AG08396 (cell line): ENCODE measurements around the gene KANSL2.
A peak's percentile ranks its signal among the peaks of the same experiment; 100 is the strongest.
"Not testable (repeated sequence)": the region's sequence is repeated elsewhere in the genome, so short reads cannot be mapped to it uniquely, and the experiment has no call there.

Source experiments
- DNase-seq: peaks from one replicate; pipeline ENCODE4 v3.0.0; 2012; ENCODE audit warnings: low spot score, mixed read lengths

KANSL2 gene

GRCh38 chr12:48681710-48682532 is at the start of gene KANSL2:
Gene KANSL2, minus strand, starts transcription at chr12:48682238. Its CDS starts 606 bp downstream, at chr12:48681632.
- peak; percentile 98 for DNase-seq

GRCh38 chr12:48728807-48729206 is 46.8 kb upstream of the KANSL2 start:
- no peak for DNase-seq

- not testable (repeated sequence) for DNase-seq
These were observed 38.7 kb upstream of the KANSL2 start for GRCh38 chr12:48720737-48721136.

GRCh38 chr12:48720171-48720570 is 38.1 kb upstream of the KANSL2 start:
- DNase-seq, result not testable (repeated sequence)

- DNase-seq, result not testable (repeated sequence)
These were observed 37.0 kb upstream of the KANSL2 start for GRCh38 chr12:48719002-48719401.

GRCh38 chr12:48717252-48717695 is 35.2 kb upstream of the KANSL2 start:
- no peak for DNase-seq

GRCh38 chr12:48716493-48717251 is 34.6 kb upstream of the KANSL2 start, which contains the start of gene CCNT1:
Gene CCNT1, minus strand, starts transcription at chr12:48716707. Its CDS starts 32 bp downstream, at chr12:48716675.
- peak; percentile 98 for DNase-seq

GRCh38 chr12:48716168-48716492 is 34.1 kb upstream of the KANSL2 start:
- DNase-seq, result no peak

- DNase-seq, result no peak
These were observed 30.2 kb upstream of the KANSL2 start for GRCh38 chr12:48712209-48712608.

GRCh38 chr12:48698822-48699221 is 16.8 kb upstream of the KANSL2 start:
- DNase-seq, result not testable (repeated sequence)

GRCh38 chr12:48696626-48697025 is 14.6 kb upstream of the KANSL2 start:
- DNase-seq, result no peak

GRCh38 chr12:48695859-48696258 is 13.8 kb upstream of the KANSL2 start:
- DNase-seq, result no peak

GRCh38 chr12:48694038-48694437 is 12.0 kb upstream of the KANSL2 start:
- no peak for DNase-seq

GRCh38 chr12:48693572-48693971 is 11.5 kb upstream of the KANSL2 start:
- DNase-seq, result no peak

GRCh38 chr12:48691826-48692487 is 9.9 kb upstream of the KANSL2 start:
- no peak for DNase-seq

GRCh38 chr12:48690990-48691389 is 9.0 kb upstream of the KANSL2 start:
- no peak for DNase-seq

GRCh38 chr12:48690436-48690835 is 8.4 kb upstream of the KANSL2 start:
- DNase-seq, result no peak

GRCh38 chr12:48688836-48689235 is 6.8 kb upstream of the KANSL2 start:
- no peak for DNase-seq

- DNase-seq, result no peak
These were observed 5.6 kb upstream of the KANSL2 start for GRCh38 chr12:48687592-48687991.

- DNase-seq, result no peak
These were observed 4.7 kb upstream of the KANSL2 start for GRCh38 chr12:48686615-48687334.

- DNase-seq, result no peak
These were observed 4.1 kb upstream of the KANSL2 start for GRCh38 chr12:48686037-48686595.

GRCh38 chr12:48683534-48683933 is 1.5 kb upstream of the KANSL2 start:
- DNase-seq, result no peak
